MM.1S (cell line): ENCODE measurements around the gene DRD1.
"Not testable (repeated sequence)": the region's sequence is repeated elsewhere in the genome, so short reads cannot be mapped to it uniquely, and the experiment has no call there.

Experiments
- DNase-seq: peaks from one replicate; pipeline ENCODE4 v3.0.0-alpha.2; 2015
- H2AFZ ChIP-seq: fragments of 300-600 bp; sonication (generic); 2 replicates; pipeline ENCODE4 v1.6.0; 2016; ENCODE audit warnings: antibody characterized with exemption, low read length
- H3F3A ChIP-seq: fragments of 300-600 bp; sonication (generic); 2 replicates; pipeline ENCODE4 v1.6.1; 2016; ENCODE audit warnings: mild to moderate bottlenecking, antibody characterized with exemption, low read length, moderate library complexity, mixed read lengths; ENCODE audit not compliant: insufficient read depth
- H3K27ac ChIP-seq: fragments of 300-600 bp; sonication (generic); 2 replicates; pipeline ENCODE4 v1.5.1; 2016; ENCODE audit warnings: mild to moderate bottlenecking, low read length
- H3K27me3 ChIP-seq: fragments of 300-600 bp; sonication (generic); replicated peaks from 2 replicates; pipeline ENCODE4 v1.6.0; 2016; ENCODE audit warnings: low read length; ENCODE audit not compliant: insufficient read depth
- H3K36me3 ChIP-seq: fragments of 300-600 bp; sonication (generic); replicated peaks from 2 replicates; pipeline ENCODE4 v1.6.1; 2016; ENCODE audit warnings: mild to moderate bottlenecking, low read length, mixed read lengths; ENCODE audit not compliant: insufficient read depth
- H3K4me1 ChIP-seq: fragments of 300-600 bp; sonication (generic); 2 replicates; pipeline ENCODE4 v1.6.1; 2016; ENCODE audit warnings: low read length, mixed read lengths
- H3K4me2 ChIP-seq: fragments of 300-600 bp; sonication (generic); 2 replicates; pipeline ENCODE4 v1.6.0; 2016; ENCODE audit warnings: low read depth, low read length
- H3K4me3 ChIP-seq: fragments of 300-600 bp; sonication (generic); 2 replicates; pipeline ENCODE4 v1.5.1; 2016; ENCODE audit warnings: low read length, mixed read lengths
- H3K79me2 ChIP-seq: fragments of 300-600 bp; sonication (generic); 2 replicates; pipeline ENCODE4 v1.6.1; 2016; ENCODE audit warnings: mixed run types, low read length, mixed read lengths
- H3K9ac ChIP-seq: fragments of 300-600 bp; sonication (generic); 2 replicates; pipeline ENCODE4 v1.6.1; 2016; ENCODE audit warnings: low read length, mixed read lengths
- H3K9me2 ChIP-seq: fragments of 300-600 bp; sonication (generic); replicated peaks from 2 replicates; pipeline ENCODE4 v1.6.1; 2016; ENCODE audit warnings: mild to moderate bottlenecking, low read length, mixed read lengths; ENCODE audit not compliant: insufficient read depth
- H3K9me3 ChIP-seq: fragments of 300-600 bp; sonication (generic); replicated peaks from 2 replicates; pipeline ENCODE4 v1.6.1; 2016; ENCODE audit warnings: mild to moderate bottlenecking, low read length, mixed read lengths; ENCODE audit not compliant: insufficient read depth
- H4K20me1 ChIP-seq: fragments of 300-600 bp; sonication (generic); 2 replicates; pipeline ENCODE4 v1.6.1; 2016; ENCODE audit warnings: mild to moderate bottlenecking, low read length, moderate library complexity, mixed read lengths; ENCODE audit not compliant: insufficient read depth
- CTCF ChIP-seq: fragments of 300-600 bp; sonication (generic); IDR thresholded peaks from 2 replicates; pipeline ENCODE4 v1.5.1; 2016; ENCODE audit warnings: antibody characterized with exemption, low read length, mixed read lengths
- EZH2 ChIP-seq: fragments of 300-600 bp; sonication (generic); optimal IDR thresholded peaks from 2 replicates; pipeline ENCODE3; 2017; ENCODE audit warnings: low read depth, mild to moderate bottlenecking, antibody characterized with exemption, low read length, mixed read lengths
- EZH2phosphoT487 ChIP-seq: fragments of 300-600 bp; sonication (generic); IDR thresholded peaks from 2 replicates; pipeline ENCODE4 v1.6.1; 2018; ENCODE audit warnings: antibody characterized with exemption, low read length

DRD1 gene

GRCh38 chr5:175436359-175436758 lies 7.6 kb downstream of the DRD1 start:
- no peak for DNase-seq
- no peaks in the 10 kb centered on the region for H3K4me1 ChIP-seq
- TF ChIP-seq EZH2 (no peak), CTCF (no peak), EZH2phosphoT487 (no peak)
- H3K4me3 ChIP-seq, result no peak overlapping the region
- H3K9me2 ChIP-seq, result no peaks in the 10 kb centered on the region
- no peak overlapping the region for H3K9ac ChIP-seq
- H3K4me2 ChIP-seq, result no peak overlapping the region
- H3K27me3 ChIP-seq, result no peaks in the 10 kb centered on the region
- no peak overlapping the region for H3K27ac ChIP-seq
- no peaks in the 10 kb centered on the region for H4K20me1 ChIP-seq
- H3K36me3 ChIP-seq, result no peaks in the 10 kb centered on the region
- no peaks in the 10 kb centered on the region for H3K9me3 ChIP-seq
- H3F3A ChIP-seq, result no peaks in the 10 kb centered on the region
- no peak overlapping the region for H2AFZ ChIP-seq
- H3K79me2 ChIP-seq, result no peaks in the 10 kb centered on the region

GRCh38 chr5:175434800-175435199 lies 9.2 kb downstream of the DRD1 start:
- H3K36me3 ChIP-seq, result no peaks in the 10 kb centered on the region
- DNase-seq, result no peak
- no peak overlapping the region for H3K27ac ChIP-seq
- TF ChIP-seq CTCF (no peak), EZH2 (no peak), EZH2phosphoT487 (no peak)
- H3K79me2 ChIP-seq, result no peaks in the 10 kb centered on the region
- no peak overlapping the region for H2AFZ ChIP-seq
- no peak overlapping the region for H3K4me2 ChIP-seq
- no peak overlapping the region for H3K4me3 ChIP-seq
- no peaks in the 10 kb centered on the region for H4K20me1 ChIP-seq
- H3K9me3 ChIP-seq, result no peaks in the 10 kb centered on the region
- H3K9ac ChIP-seq, result no peak overlapping the region
- H3K27me3 ChIP-seq, result no peaks in the 10 kb centered on the region
- no peaks in the 10 kb centered on the region for H3F3A ChIP-seq
- no peaks in the 10 kb centered on the region for H3K4me1 ChIP-seq
- H3K9me2 ChIP-seq, result no peaks in the 10 kb centered on the region

- no peaks in the 10 kb centered on the region for H3K79me2 ChIP-seq
- no peak for DNase-seq
- no peak overlapping the region for H3K4me2 ChIP-seq
- H3K9ac ChIP-seq, result no peak overlapping the region
- no peak overlapping the region for H3K4me3 ChIP-seq
- no peaks in the 10 kb centered on the region for H3K27me3 ChIP-seq
- no peak overlapping the region for H2AFZ ChIP-seq
- no peaks in the 10 kb centered on the region for H3F3A ChIP-seq
- H3K36me3 ChIP-seq, result no peaks in the 10 kb centered on the region
- TF ChIP-seq EZH2phosphoT487 (no peak), EZH2 (no peak), CTCF (no peak)
- no peaks in the 10 kb centered on the region for H4K20me1 ChIP-seq
- H3K4me1 ChIP-seq, result no peaks in the 10 kb centered on the region
- no peaks in the 10 kb centered on the region for H3K9me2 ChIP-seq
- no peak overlapping the region for H3K27ac ChIP-seq
- no peaks in the 10 kb centered on the region for H3K9me3 ChIP-seq
Measured at GRCh38 chr5:175427762-175428161, 16.2 kb downstream of the DRD1 start.

GRCh38 chr5:175424594-175424993 lies 19.4 kb downstream of the DRD1 start:
- H2AFZ ChIP-seq, result not testable (repeated sequence)

More at GRCh38 chr5:175424594-175424993, 19.4 kb downstream of the DRD1 start:
- H3K9me3 ChIP-seq, H3K4me1 ChIP-seq, H4K20me1 ChIP-seq, H3F3A ChIP-seq, H3K9me2 ChIP-seq, H3K27me3 ChIP-seq, H3K79me2 ChIP-seq, DNase-seq, H3K9ac ChIP-seq, H3K4me3 ChIP-seq, H3K4me2 ChIP-seq, H3K27ac ChIP-seq, H3K36me3 ChIP-seq: not testable (repeated sequence)
